ENCODE results near the gene POMZP3. TPM values are rescaled to one million over a fixed set of nuclear protein-coding genes. Genes with fewer than 3 reads are reported as not detected.
"Not testable (repeated sequence)": the region's sequence is repeated elsewhere in the genome, so short reads cannot be mapped to it uniquely, and the experiment has no call there.

POMZP3 gene
- total and polyA plus RNA-seq, 12 donors, result 3.5 to 14.9 (median 6.7) TPM

DNA sequence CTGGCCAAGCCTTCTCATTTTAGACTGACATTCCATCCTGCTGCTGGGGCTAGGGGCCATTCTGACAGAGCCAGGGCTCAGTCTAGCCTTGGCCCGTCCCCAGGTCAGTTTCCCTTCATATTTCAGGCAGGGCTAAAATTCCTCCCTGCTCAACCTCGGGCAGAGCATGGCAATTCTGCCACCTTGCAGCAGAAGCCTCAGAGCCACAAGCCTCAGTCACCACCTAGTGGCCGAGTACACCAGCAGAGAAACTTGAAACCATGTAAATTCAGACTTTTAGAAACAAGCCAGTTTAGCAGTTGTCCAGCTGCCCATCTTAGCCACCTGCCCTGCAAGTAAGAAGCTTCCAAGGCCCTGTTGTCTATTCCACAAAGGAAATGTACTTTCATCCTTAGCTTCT lies 13.3 kb downstream of the POMZP3 start:
- H3K27ac ChIP-seq; H3K4me1 ChIP-seq; DNase-seq; H3K4me3 ChIP-seq; H3K27me3 ChIP-seq; H3K9me3 ChIP-seq; intact Hi-C loops (cut with DNase I): not testable (repeated sequence)
- ATAC-seq, result peak in 2 of 8 donors; percentile 35 to 62
- TF ChIP-seq, protein P1, sequence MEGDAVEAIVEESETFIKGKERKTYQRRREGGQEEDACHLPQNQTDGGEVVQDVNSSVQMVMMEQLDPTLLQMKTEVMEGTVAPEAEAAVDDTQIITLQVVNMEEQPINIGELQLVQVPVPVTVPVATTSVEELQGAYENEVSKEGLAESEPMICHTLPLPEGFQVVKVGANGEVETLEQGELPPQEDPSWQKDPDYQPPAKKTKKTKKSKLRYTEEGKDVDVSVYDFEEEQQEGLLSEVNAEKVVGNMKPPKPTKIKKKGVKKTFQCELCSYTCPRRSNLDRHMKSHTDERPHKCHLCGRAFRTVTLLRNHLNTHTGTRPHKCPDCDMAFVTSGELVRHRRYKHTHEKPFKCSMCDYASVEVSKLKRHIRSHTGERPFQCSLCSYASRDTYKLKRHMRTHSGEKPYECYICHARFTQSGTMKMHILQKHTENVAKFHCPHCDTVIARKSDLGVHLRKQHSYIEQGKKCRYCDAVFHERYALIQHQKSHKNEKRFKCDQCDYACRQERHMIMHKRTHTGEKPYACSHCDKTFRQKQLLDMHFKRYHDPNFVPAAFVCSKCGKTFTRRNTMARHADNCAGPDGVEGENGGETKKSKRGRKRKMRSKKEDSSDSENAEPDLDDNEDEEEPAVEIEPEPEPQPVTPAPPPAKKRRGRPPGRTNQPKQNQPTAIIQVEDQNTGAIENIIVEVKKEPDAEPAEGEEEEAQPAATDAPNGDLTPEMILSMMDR (IDR thresholded peaks at IDR 0.05), result peak in 5 of 9 donors; percentile 17 to 43 (median 34)
- peaks cover 0 to 13% (median 0%) of the 10 kb centered on the region in 9 donors for H3K36me3 ChIP-seq
- 6 to 7% methylated on average over 2 of the region's 3 CpGs for WGBS, 2 donors

DNA sequence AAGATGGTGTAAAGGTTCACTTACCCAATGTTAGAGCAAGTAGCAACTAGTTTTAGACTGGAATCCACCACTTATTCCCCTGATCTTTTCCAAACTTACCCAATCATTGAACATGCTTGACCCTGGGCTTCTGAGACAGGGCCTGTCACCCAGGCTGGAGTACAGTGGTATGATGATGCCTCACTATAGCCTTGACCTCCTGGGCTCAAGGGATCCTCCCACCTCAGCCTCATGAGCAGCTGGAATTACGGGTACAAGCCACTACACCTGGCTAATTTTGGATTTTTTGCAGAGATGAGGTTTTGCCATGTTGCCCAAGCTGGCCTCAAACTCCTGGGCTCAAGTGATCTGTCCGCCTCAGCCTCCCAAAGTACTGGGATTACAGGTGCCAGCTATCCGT lies 14.8 kb downstream of the POMZP3 start:
- not testable (repeated sequence) for ATAC-seq
- no CpG with 5 or more reads among the region's 3 CpGs for WGBS, 2 donors

DNA sequence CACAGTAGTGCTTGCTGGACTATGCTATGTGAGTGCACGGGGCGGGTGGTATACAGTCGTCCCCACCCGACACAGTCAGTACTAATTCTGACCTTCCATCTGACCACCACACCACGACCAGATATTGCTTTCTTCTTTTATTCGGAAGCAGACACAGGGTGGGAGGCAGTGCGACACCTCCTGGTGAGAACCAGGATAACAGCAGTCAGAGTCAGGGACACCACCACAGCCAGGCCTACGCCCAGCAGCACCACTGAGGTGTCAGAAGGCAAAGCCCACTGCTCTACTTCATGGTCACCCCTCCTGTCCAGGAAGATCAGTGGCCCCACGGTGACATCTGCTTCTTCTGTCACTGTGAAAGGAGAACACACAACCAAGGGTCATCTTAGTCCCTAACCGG lies 17.2 kb downstream of the POMZP3 start:
- H3K27ac ChIP-seq; H3K4me3 ChIP-seq; H3K27me3 ChIP-seq; H3K4me1 ChIP-seq; H3K36me3 ChIP-seq; intact Hi-C loops (cut with DNase I); DNase-seq; H3K9me3 ChIP-seq: not testable (repeated sequence)
- ATAC-seq, result peak in 7 of 8 donors; percentile 21 to 49 (median 35)
- WGBS, 2 donors, result 67 to 91% methylated on average over 1 to 2 of the region's 10 CpGs

More for the DNA sequence above, 14.8 kb downstream of the POMZP3 start:
- H3K9me3 ChIP-seq; intact Hi-C loops (cut with DNase I); H3K4me1 ChIP-seq; DNase-seq; H3K4me3 ChIP-seq; H3K27me3 ChIP-seq; H3K27ac ChIP-seq: not testable (repeated sequence)
- H3K36me3 ChIP-seq, result peaks cover 0 to 13% (median 0%) of the 10 kb centered on the region in 9 donors

DNA sequence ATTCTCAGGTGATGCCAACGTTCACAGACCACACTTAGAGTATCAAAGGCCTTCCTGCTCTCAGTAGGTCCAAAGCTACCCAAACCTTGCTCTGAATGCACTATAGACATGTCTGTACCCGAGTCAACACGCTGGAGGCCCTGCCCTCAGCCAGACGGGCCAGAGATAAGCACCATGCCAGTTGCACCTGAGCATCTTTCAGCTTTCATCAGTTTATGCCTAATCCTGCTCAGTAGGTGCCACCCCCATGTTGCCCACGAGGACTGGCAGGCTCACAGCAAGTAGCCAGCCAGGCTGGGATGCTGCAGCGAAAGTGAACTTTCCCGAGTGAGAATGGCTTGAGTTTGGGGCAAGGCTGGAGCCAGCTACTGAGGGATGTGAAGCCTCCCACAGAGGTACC lies 18.6 kb downstream of the POMZP3 start:
- WGBS, 2 donors, result 67 to 71% methylated on average over 6 of the region's 7 CpGs

DNA sequence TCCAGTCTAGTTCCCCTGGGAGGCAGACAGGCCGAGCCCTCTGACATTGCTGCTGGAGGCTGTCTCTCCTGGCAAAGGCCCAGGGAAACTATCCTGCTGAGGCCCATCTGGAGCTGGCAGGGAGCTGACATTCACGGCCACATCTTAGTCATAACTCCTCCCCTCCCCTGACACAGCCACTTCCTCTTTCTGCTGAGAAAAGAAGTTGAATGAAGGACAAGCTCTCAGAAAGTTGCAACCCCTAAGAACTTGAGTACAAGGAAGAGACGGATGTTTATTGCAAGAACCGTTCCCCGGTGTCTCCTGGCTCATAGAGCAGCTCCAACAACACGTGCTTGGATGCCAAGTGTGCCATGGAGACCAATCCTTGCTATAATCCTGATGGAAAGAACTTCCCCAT lies 21.1 kb downstream of the POMZP3 start:
- DNase-seq, result peak; percentile 70 to 84
- peak overlapping the region in 4 of 10 donors; percentile 1 to 50 (median 30) for H3K27ac ChIP-seq
- H3K4me3 ChIP-seq; H3K9me3 ChIP-seq; H3K36me3 ChIP-seq; intact Hi-C loops (cut with DNase I); H3K4me1 ChIP-seq; H3K27me3 ChIP-seq: not testable (repeated sequence)
- peak; percentile 97 to 100 (median 99) for ATAC-seq
- 0 to 2% methylated on average over 5 of the region's 6 CpGs for WGBS, 2 donors

More for the DNA sequence above, 18.6 kb downstream of the POMZP3 start:
- ATAC-seq; intact Hi-C loops (cut with DNase I); H3K36me3 ChIP-seq; H3K27ac ChIP-seq; H3K9me3 ChIP-seq; DNase-seq; H3K4me1 ChIP-seq; H3K27me3 ChIP-seq; H3K4me3 ChIP-seq: not testable (repeated sequence)

DNA sequence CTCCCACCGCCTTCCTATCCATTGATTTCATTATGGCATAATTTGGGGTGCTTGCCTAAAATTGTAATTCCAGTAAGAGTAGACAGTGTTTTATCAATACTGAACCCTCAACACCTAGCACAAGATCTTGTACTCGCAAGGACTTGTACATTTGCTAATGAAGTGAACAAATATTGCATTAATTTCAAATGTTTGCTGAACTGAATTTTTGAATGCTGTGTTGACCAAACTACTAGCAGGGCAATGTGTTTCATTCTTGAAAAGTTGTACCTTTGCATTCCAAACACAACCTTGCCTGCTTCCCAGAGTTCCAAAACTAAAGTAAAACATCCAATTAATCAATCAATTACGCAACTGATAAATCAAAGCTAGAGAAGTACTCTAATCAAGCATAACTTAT lies 26.4 kb downstream of the POMZP3 start:
- H3K4me1 ChIP-seq; H3K27ac ChIP-seq; intact Hi-C loops (cut with DNase I); ATAC-seq; H3K36me3 ChIP-seq; H3K4me3 ChIP-seq; H3K27me3 ChIP-seq; H3K9me3 ChIP-seq; DNase-seq: not testable (repeated sequence)
- 95 to 98% methylated on average over 3 of the region's 3 CpGs for WGBS, 2 donors

DNA sequence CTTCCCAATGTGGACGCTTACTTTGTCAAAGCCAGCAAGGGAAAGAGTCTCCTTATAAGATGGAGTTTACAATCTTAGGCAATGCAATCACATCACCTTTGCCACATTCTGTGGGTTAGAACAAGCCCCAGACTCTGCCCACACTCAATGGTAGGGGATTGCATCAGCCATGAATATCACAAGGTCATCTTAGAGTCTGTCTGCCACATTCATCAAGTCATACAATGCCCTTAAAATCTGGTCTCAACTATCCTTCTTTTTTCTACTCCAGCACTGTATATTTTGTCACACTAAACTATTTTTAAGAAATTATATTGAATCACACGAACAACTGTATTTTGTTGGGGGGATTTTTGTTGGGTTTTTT lies 27.0 kb downstream of the POMZP3 start:
- peak in 1 of 8 donors; percentile 11 for ATAC-seq
- H3K36me3 ChIP-seq; H3K9me3 ChIP-seq; H3K27me3 ChIP-seq; H3K4me3 ChIP-seq; H3K4me1 ChIP-seq; intact Hi-C loops (cut with DNase I); H3K27ac ChIP-seq; DNase-seq: not testable (repeated sequence)
- 87 to 100% methylated on average over 1 of the region's 2 CpGs for WGBS, 2 donors

DNA sequence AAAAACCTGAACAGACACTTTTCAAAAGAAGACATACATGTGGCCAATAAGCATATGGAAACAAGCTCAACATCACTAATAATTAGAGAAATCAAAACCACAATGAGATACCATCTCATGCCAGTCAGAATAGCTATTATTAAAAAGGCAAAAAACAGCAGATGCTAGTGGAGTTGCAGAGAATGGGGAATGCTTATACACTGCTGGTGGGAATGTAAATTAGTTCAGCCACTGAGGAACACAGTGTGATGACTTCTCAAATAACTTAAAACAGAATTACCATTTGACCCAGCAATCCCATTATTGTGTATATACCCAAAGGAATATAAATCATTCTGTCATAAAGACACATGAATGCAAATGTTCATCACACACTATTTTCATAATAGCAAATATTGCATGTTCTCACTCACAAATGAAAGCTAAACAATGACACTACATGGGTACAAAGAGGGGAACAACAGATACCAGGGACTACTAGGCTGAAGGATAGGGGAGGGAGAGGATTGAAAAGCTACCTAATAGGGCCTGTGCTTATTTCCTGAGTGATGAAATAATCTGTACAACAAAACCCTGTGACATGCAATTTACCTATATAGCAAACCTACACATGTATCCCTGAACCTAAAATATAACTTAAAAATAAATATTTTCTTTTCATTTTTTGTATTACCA lies 28.4 kb downstream of the POMZP3 start:
- H3K36me3 ChIP-seq; H3K27me3 ChIP-seq; ATAC-seq; H3K4me1 ChIP-seq; H3K27ac ChIP-seq; H3K9me3 ChIP-seq; DNase-seq; intact Hi-C loops (cut with DNase I); H3K4me3 ChIP-seq: not testable (repeated sequence)

DNA sequence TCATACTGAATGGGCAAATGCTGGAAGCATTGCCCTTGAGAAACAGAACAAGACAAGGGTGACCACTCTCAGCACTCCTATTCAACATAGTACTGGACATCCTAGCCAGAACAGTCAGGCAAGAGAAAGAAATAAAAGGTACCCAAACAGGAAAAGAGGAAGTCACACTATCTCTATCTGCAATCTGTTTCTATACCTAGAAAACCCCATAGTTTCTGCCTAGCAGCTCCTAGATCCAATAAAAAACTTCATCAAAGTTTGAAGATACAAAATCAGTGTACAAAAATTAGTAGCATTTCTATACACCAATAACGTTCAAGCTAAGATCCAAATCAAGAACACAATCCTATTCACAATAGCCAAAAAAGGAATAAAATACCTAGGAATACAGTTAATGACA lies 29.8 kb downstream of the POMZP3 start:
- H3K4me1 ChIP-seq; H3K27ac ChIP-seq; H3K27me3 ChIP-seq; ATAC-seq; DNase-seq; intact Hi-C loops (cut with DNase I); H3K9me3 ChIP-seq; H3K36me3 ChIP-seq; H3K4me3 ChIP-seq: not testable (repeated sequence)
- WGBS, 2 donors, result 80 to 88% methylated on average over 1 of the region's 1 CpG

DNA sequence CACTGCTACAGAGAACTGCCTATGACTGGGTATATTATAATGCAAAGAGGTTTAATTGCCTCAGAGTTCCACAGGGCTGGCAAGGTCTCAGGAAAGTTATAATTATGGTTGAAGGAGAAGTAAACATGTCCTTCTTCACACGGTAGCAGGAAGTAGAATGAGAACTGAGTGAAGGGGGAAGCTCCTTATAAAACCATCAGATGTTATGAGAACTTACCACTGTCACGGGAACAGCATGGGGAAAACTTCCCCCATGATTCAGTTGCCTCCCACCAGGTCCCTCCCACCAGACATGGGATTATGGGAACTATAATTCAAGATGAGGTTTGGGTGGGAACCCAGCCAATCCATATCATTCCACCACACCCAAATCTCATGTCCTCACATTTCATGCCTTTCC lies 34.4 kb downstream of the POMZP3 start:
- H3K4me3 ChIP-seq; H3K36me3 ChIP-seq; intact Hi-C loops (cut with DNase I); DNase-seq; H3K27me3 ChIP-seq; H3K27ac ChIP-seq; ATAC-seq; H3K9me3 ChIP-seq: not testable (repeated sequence)
- peaks cover 0 to 34% (median 7%) of the 10 kb centered on the region in 9 donors for H3K4me1 ChIP-seq
- WGBS, 2 donors, result 49 to 73% methylated on average over 2 of the region's 2 CpGs
